HCT116 (cell line): Measurements from ENCODE around the gene FGF16. TPM values are rescaled to one million over a fixed set of nuclear protein-coding genes. Genes with fewer than 3 reads are reported as not detected.

Source experiments
- ATAC-seq: fragments of 200-7000 bp; cut with Tn5 transposase; 2 replicates; pipeline ENCODE4 v1.9.1; 2020; ENCODE audit warnings: mild to moderate bottlenecking, moderate library complexity
- BruUV-seq: library from RNA; stranded (reverse); fragments of 400-500 nt; replicated peaks from 2 replicates; lab custom pipeline; 2021; lab: Mats Ljungman, UMichigan
- CTCF ChIA-PET: fragments of 300-600 bp; sonication (Branson Sonifier 250); formaldehyde crosslinking; loops from one replicate; lab custom pipeline; 2021; ENCODE audit warnings: antibody characterized with exemption; lab: Charles Lee
- POLR2A ChIA-PET: fragments of 300-600, 350-600 bp; sonication (Branson Sonifier 250); formaldehyde crosslinking; loops from one replicate; lab custom pipeline; 2021; ENCODE audit warnings: antibody characterized with exemption; lab: Charles Lee
- RAD21 ChIA-PET, 2 experiments: fragments of 300-600 bp; sonication (Branson Sonifier 250); formaldehyde crosslinking; loops; one replicate each; lab custom pipeline; 2023; ENCODE audit warnings: low total read pairs in 2 of 2; ENCODE audit not compliant: uncharacterized antibody in 2 of 2, unreplicated experiment in 2 of 2, low non-redundant PET in 1 of 2; lab: Charles Lee
- DNase-seq: peaks from one replicate; pipeline ENCODE4 v3.0.0-alpha.2; 2010; ENCODE audit warnings: low read depth, low spot score
- H2AFZ ChIP-seq: fragments of 200-600 bp; shearing (Covaris generic), sonication (generic); 2 replicates; pipeline ENCODE4 v1.6.1; 2017; ENCODE audit warnings: low read depth, mixed run types, mixed read lengths, antibody characterized with exemption, low read length; ENCODE audit not compliant: poor library complexity, severe bottlenecking
- H3K27ac ChIP-seq: 2 replicates; pipeline ENCODE4 v1.5.1; 2012; ENCODE audit warnings: low read depth, low read length
- H3K27me3 ChIP-seq: fragments of 200-600 bp; sonication (generic); 2 replicates; pipeline ENCODE4 v1.6.1; 2016; ENCODE audit warnings: mixed run types, low read length, mixed read lengths; ENCODE audit not compliant: insufficient read depth
- H3K36me3 ChIP-seq, 2 experiments: fragments of 200-500 bp in 1 of 2; fragments of 200-600 bp in 1 of 2; sonication (Bioruptor generic) in 1 of 2; sonication (generic) in 1 of 2; 2 replicates each; pipeline versions ENCODE4 v1.5.1 to v1.6.1; 2014 to 2016; ENCODE audit warnings: low read length in 2 of 2, inconsistent platforms in 1 of 2, mixed read lengths in 1 of 2, mixed run types in 1 of 2; ENCODE audit not compliant: insufficient read depth in 2 of 2, control insufficient read depth in 1 of 2
- H3K4me1 ChIP-seq, 2 experiments: fragments of 200-600 bp in 1 of 2; sonication (generic) in 1 of 2; 2 replicates each; pipeline versions ENCODE4 v1.5.1 to v1.6.1; 2012 to 2017; ENCODE audit warnings: low read length in 2 of 2, inconsistent platforms in 1 of 2, mild to moderate bottlenecking in 1 of 2, mixed read lengths in 1 of 2, mixed run types in 1 of 2, moderate library complexity in 1 of 2; ENCODE audit not compliant: insufficient read depth in 2 of 2, control insufficient read depth in 1 of 2
- H3K4me2 ChIP-seq: fragments of 200-600 bp; sonication (generic); 2 replicates; pipeline ENCODE4 v1.6.1; 2017; ENCODE audit warnings: mixed run types, low read length, mixed read lengths
- H3K4me3 ChIP-seq, 2 experiments: fragments of 200-600 bp in 1 of 2; sonication (generic) in 1 of 2; replicated peaks in 1 of 2; 2 replicates each; pipeline ENCODE4 v1.5.1; 2011 to 2016; ENCODE audit warnings: low read length in 2 of 2, control low read depth in 1 of 2, low read depth in 1 of 2, mild to moderate bottlenecking in 1 of 2, mixed read lengths in 1 of 2, mixed run types in 1 of 2
- H3K79me2 ChIP-seq: fragments of 200-600 bp; sonication (generic); 2 replicates; pipeline ENCODE4 v1.6.1; 2017; ENCODE audit warnings: mild to moderate bottlenecking, mixed run types, low read length, moderate library complexity, mixed read lengths; ENCODE audit not compliant: insufficient read depth
- H3K9ac ChIP-seq: fragments of 200-600 bp; sonication (generic); 2 replicates; pipeline ENCODE4 v1.6.1; 2016; ENCODE audit warnings: low read length, mixed read lengths
- H3K9me2 ChIP-seq: fragments of 200-600 bp; sonication (generic), shearing (Covaris generic); 2 replicates; pipeline ENCODE4 v1.6.1; 2017; ENCODE audit warnings: mixed run types, mild to moderate bottlenecking, moderate library complexity; ENCODE audit not compliant: insufficient read depth
- H3K9me3 ChIP-seq, 2 experiments: fragments of 200-500 bp in 1 of 2; fragments of 200-600 bp in 1 of 2; sonication (Bioruptor generic) in 1 of 2; sonication (generic) in 1 of 2; 2 replicates each; pipeline ENCODE4 v1.6.1; 2014 to 2017; ENCODE audit warnings: low read length in 2 of 2, mixed read lengths in 2 of 2, inconsistent platforms in 1 of 2, low read depth in 1 of 2, mild to moderate bottlenecking in 1 of 2, mixed run types in 1 of 2, moderate library complexity in 1 of 2; ENCODE audit not compliant: control insufficient read depth in 1 of 2, insufficient read depth in 1 of 2
- H4K20me1 ChIP-seq: fragments of 200-600 bp; sonication (generic), shearing (Covaris generic); 2 replicates; pipeline ENCODE4 v1.6.1; 2017; ENCODE audit warnings: mixed run types, mild to moderate bottlenecking, moderate library complexity; ENCODE audit not compliant: insufficient read depth
- ATF3 ChIP-seq: IDR thresholded peaks from 2 replicates; pipeline ENCODE4 v1.6.1; 2012
- CBX3 ChIP-seq: IDR thresholded peaks from 2 replicates; pipeline ENCODE4 v1.6.1; 2012; ENCODE audit warnings: low read depth
- EGR1 ChIP-seq: IDR thresholded peaks from 2 replicates; pipeline ENCODE4 v1.6.1; 2012; ENCODE audit warnings: low read depth
- EZH2 ChIP-seq: fragments of 200-600 bp; sonication (generic); IDR thresholded peaks from 2 replicates; pipeline ENCODE4 v1.6.1; 2017; ENCODE audit warnings: antibody characterized with exemption, mixed run types
- JUND ChIP-seq: IDR thresholded peaks from 2 replicates; pipeline ENCODE4 v1.6.1; 2012
- POLR2AphosphoS5 ChIP-seq: IDR thresholded peaks from 2 replicates; pipeline ENCODE4 v1.6.1; 2011; ENCODE audit warnings: mild to moderate bottlenecking, low read depth, low read length, moderate library complexity
- SP1 ChIP-seq: IDR thresholded peaks from 2 replicates; pipeline ENCODE4 v1.6.1; 2012; ENCODE audit warnings: low read depth
- TCF7L2 ChIP-seq: IDR thresholded peaks from 2 replicates; pipeline ENCODE4 v1.7.0; 2011; ENCODE audit warnings: borderline replicate concordance, inconsistent platforms; ENCODE audit not compliant: insufficient read depth, insufficient read length; ENCODE audit errors: extremely low read depth
- intact Hi-C: fragments of 100-400 bp; cut with micrococcal nuclease; formaldehyde crosslinking; loops from 2 replicates; pipeline ENCODE4 v1.10.0; 2022
- total RNA-seq: library from RNA; stranded (reverse); gene quantifications from one replicate; pipeline ENCODE4 v1.2.1, GENCODE V29; 2021; ENCODE audit not compliant: unreplicated experiment

The FGF16 gene
- total RNA-seq, 1 experiment from 2014 or later = not detected

- CTCF ChIA-PET = no interaction called here
- no peak for ATAC-seq
- intact Hi-C loops = no loop called here
Observed at GRCh38 chrX:77505227-77505626, 58.0 kb downstream of the FGF16 start.

More at GRCh38 chrX:77505227-77505626, 58.0 kb downstream of the FGF16 start:
- H4K20me1 ChIP-seq = no peaks in the 10 kb centered on the region
- H3K4me2 ChIP-seq = no peak overlapping the region
- TF ChIP-seq TCF7L2 = no peak
- no peak for TF ChIP-seq SP1
- no peak for TF ChIP-seq EGR1
- no peak for TF ChIP-seq CBX3
- no peak for TF ChIP-seq EZH2
- TF ChIP-seq POLR2AphosphoS5 = no peak
- no peak for TF ChIP-seq JUND
- no peak for TF ChIP-seq ATF3
- no peaks in the 10 kb centered on the region for H3K4me1 ChIP-seq
- H2AFZ ChIP-seq = no peak overlapping the region
- ChIA-PET POLR2A (no interaction called here), RAD21 (no interaction called here)
- no peak for DNase-seq
- H3K27me3 ChIP-seq = 0 out of 2 replicates have a peak, but pooled peaks cover 6% of the 10 kb centered on the region
- BruUV-seq = no TSS peak
- H3K36me3 ChIP-seq = peaks cover 0 to 3% of the 10 kb centered on the region in 2 experiments; a peak in 1 of 4 replicates
- no peak overlapping the region for H3K9ac ChIP-seq
- H3K9me2 ChIP-seq = no peaks in the 10 kb centered on the region
- H3K27ac ChIP-seq = no peak overlapping the region
- H3K4me3 ChIP-seq = no peak overlapping the region
- H3K9me3 ChIP-seq = no peaks in the 10 kb centered on the region
- no peaks in the 10 kb centered on the region for H3K79me2 ChIP-seq
